NOMO-1 treated with dmso at 0.1 percent for 144 hours (cell line): ENCODE results near the gene FCGBP.
"Not testable (repeated sequence)": the region's sequence is repeated elsewhere in the genome, so short reads cannot be mapped to it uniquely, and the experiment has no call there.

ENCODE experiments used
- DNase-seq: peaks from one replicate; lab custom pipeline; 2025; ENCODE audit not compliant: unreplicated experiment; lab: John Stamatoyannopoulos, UW

Gene FCGBP

DNA sequence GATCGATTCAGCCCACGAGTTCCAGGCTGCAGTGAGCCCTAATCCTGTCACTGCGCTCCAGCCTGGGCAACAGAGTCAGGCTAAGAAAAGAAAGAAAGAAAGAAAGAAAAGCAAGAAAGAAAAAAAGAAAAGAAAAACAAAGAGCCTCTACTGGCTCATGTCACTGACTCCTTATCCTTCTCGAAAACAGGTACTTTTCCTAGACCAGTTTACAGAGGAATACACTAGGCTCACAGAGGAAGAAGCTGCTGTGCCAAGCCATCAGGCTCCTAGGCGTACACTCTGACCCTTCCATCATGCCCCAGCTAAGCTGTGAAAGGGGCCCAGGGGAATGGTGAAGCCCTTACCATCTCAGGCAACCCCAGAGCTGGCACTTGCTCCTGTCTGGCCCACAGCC lies 41.9 kb downstream of the FCGBP start:
- not testable (repeated sequence) for DNase-seq

DNA sequence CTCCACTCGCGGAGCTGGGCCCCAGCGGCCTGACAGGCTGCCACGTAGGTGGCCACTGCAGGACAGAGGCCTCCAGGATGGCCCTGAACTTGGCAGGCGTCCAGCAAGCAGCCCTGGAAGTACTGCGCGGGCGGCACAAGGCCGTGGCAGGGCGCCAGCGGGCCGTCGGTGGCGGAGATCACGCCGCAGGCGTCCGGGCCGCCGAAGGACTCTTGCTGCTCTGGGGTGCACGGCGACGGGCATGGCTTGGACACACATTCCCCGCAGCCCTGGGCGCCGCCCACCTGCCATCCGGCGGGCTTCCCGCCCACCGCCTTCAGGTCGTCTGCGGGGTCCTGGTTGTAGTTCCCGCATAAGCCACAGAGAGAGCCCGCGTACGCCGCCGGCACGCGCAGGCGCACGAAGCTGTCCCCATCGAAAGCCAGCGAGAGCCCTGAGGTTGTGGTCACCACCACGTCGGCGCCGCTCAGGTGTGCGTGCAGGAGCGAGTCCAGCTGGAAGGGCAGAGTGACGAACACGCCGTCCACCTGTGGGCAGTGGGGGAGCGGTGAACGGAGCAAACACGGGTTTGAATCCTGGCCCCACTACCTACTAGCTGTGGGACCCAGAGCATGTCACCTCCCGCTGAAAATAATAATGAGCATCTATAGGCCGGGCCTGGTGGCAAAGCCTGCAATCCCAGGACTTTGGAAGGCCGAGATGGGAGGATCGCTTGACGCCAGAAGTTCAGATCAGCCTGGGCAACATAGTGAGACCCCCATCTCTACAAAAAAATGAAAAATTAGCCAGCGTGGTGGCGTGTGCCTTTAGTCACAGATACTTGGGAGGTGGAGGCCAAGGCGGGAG lies 42.6 kb downstream of the FCGBP start:
- DNase-seq, result not testable (repeated sequence)

DNA sequence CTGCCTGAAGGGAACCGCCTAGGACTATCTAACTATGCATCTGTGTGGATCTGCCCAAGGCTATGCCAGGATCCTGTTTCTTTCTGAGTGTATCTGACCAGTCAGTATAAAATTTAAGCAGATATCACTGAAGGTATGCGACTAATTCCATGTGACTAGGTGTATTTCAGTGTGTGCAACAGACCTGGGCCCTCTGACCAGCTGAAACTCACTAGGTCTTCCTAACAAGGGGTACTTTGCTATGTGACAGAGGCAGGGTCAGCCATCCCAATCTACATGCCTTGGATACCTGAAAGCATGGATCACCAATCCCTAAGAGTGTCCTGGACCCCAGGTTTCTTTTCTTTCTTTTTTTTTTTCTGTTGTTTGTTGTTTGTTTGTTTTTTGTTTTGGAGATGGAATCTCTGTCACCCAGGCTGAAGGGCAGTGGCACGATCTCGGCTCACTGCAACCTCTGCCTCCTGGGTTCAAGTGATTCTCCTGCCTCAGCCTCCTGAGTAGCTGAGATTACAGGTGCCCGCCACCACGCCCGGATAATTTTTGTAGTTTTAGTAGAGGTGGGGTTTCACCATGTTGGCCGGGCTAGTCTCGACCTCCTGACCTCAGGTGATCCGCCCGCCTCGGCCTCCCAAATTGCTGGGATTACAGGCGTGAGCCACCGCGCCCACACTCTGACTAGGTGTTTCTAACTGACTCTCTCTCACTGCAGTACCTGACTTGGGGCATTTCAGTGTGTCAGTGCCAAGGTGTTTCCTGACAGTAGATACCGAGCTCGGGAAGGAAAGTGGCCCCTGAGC lies 43.5 kb downstream of the FCGBP start:
- DNase-seq, result no peak

DNA sequence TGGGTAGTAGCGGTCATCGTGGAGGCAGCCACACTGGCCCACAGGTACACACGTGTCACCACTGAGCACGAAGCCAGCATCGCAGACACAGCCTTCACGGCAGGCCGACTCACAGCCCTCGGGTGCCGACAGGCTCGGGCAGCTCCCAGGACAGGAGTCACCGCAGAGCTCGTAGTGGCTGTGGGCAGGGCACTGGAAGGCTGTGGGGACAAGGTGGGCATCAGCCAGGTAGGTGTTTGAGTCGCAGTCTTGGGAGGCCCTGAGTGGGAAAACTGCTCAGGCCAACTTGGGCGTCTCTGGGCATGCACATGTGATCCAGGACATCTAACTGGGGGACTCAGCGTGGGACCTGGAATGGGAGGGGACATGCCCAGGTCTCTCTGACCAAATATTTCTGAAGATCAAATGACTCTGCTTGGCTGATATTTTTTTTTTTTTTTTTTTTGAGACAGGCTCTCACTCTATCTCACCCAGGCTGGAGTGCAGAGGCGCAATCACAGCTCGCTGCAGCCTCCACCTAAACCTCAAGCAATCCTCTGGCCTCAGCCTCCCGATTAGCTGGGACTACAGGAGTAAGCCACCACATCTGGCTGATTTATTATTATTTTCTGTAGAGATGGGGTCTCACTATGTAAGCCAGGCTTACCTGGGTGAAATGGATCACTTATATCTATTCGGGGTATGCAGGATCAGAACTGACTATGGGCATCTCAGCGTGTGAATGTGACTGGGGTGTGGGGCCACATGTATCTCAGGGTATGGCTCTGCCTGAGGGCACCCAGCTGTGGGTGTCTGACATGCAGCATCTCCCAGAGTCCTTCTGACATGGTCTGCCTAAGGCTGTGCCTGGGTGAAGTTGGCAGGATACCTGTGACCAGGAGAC lies 44.3 kb downstream of the FCGBP start:
- not testable (repeated sequence) for DNase-seq

DNA sequence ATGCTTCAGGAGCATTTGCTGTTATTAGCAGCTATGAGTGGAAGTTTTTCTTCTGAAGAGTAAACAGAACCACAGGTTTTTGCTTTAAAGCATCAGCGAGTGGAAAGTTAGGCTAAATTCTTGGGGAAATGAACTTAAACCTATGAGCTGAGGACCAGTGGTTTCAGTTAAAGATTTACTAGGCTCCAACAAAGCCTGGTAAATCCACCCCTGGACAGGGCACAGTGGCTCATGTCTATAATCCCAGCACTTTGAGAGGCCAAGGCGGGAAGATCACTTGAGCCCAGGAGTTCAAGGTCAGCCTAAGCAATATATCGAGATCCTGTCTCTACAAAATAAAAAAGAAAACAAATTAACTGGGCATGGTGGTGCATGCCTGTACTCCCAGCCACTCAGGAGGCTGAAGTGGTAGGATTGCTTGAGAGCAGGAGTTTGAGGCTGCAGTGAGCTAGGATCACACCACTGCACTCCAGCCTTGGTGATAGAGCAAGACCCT lies 46.9 kb downstream of the FCGBP start:
- not testable (repeated sequence) for DNase-seq

DNA sequence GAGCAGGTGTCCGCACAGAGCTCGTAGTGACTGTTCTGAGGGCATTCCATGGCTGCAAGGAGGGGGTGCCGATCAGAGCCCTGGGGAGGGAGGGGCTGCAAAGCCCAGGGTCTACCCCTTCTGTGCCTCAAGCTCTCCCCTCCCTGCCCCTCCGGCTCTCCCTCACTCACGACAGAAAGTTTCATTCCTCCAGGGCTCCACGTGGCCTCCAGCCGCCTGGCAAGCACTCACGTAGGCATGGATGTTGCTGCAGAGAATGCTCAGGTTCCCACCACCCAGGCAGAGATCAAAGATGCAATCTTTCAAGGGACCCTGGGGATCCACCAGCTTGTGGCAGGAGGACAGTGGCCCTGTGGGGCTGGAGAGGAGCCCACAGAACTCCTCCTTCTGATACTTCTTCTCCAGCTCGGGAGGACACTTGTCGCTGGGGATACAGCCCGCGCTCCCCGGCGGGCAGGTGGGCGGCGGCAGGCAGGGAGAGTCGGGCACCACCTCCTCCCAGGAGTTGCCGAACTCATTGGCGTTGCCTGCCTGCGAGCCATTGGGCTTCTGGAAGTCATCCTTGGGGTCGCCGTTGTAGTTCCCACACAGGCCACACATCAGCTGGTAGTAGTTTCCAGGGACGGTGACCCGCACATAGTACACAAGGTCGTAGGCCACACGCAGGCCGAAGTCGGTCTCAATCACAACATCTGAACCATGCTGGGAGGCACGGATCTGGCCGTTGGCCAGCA lies 48.4 kb downstream of the FCGBP start:
- DNase-seq, result not testable (repeated sequence)

DNA sequence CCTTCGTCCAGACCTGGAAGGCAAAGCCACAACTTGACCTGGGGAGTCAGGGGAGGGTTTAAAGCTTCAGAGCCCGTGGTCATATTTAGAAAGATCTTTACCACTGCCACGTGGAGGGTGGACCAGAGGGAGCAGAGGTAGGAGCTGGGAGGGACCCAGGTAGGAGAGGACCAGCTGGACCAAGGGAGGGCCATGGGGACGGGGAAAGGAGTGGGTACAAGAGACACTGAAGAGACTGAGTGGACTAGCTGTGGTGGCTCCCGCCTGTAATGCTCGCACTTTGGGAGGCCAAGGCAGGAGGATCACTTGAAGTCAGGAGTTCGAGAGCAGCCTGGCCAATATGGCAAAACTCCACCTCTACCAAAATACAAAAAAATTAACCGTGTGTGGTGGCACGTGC lies 49.7 kb downstream of the FCGBP start:
- not testable (repeated sequence) for DNase-seq
